LNCaP clone FGC (cell line): ENCODE measurements around the gene GCH1.

Experiments
- DNase-seq: peaks from one replicate; pipeline ENCODE4 v3.0.0-alpha.2; 2011; ENCODE audit warnings: low read depth
- H3K4me3 ChIP-seq: 2 replicates; pipeline ENCODE4 v1.5.1; 2011; ENCODE audit warnings: mild to moderate bottlenecking, low read depth, low read length, control low read depth
- TF ChIP-seq, protein P1 (sequence below): IDR thresholded peaks from 2 replicates; pipeline ENCODE4 v1.5.1; 2012; ENCODE audit warnings: mild to moderate bottlenecking; ENCODE audit not compliant: control insufficient read depth, insufficient read depth; ENCODE audit errors: extremely low read depth

Gene GCH1

GRCh38 chr14:54848910-54849309 is 53.7 kb downstream of the GCH1 start:
- TF ChIP-seq, protein P1, sequence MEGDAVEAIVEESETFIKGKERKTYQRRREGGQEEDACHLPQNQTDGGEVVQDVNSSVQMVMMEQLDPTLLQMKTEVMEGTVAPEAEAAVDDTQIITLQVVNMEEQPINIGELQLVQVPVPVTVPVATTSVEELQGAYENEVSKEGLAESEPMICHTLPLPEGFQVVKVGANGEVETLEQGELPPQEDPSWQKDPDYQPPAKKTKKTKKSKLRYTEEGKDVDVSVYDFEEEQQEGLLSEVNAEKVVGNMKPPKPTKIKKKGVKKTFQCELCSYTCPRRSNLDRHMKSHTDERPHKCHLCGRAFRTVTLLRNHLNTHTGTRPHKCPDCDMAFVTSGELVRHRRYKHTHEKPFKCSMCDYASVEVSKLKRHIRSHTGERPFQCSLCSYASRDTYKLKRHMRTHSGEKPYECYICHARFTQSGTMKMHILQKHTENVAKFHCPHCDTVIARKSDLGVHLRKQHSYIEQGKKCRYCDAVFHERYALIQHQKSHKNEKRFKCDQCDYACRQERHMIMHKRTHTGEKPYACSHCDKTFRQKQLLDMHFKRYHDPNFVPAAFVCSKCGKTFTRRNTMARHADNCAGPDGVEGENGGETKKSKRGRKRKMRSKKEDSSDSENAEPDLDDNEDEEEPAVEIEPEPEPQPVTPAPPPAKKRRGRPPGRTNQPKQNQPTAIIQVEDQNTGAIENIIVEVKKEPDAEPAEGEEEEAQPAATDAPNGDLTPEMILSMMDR, result no peak
- H3K4me3 ChIP-seq, result no peak overlapping the region
- no peak for DNase-seq

DNA sequence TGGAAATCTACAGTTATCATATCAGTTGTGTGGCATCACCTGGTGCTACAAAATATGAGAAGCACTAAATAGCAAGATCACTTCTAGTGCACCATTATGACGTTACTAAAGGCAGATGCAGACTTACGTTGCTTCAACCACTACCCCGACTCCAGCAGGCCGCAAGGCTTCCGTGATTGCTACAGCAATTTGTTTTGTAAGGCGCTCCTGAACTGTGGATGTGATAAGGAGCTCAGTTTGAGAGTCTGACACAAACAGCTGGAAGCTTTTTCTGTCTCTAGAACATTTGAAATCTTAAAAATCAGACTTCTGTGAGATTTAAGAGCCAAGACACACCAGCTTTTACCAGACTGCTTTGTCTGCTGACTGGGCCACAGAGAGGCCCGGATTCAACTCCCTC is 57.0 kb downstream of the GCH1 start:
- TF ChIP-seq, protein P1, result no peak
- H3K4me3 ChIP-seq, result no peak overlapping the region
- no peak for DNase-seq

GRCh38 chr14:54844479-54844878 is 58.1 kb downstream of the GCH1 start:
- no peak for DNase-seq
- no peak overlapping the region for H3K4me3 ChIP-seq
- TF ChIP-seq, protein P1, result no peak

DNA sequence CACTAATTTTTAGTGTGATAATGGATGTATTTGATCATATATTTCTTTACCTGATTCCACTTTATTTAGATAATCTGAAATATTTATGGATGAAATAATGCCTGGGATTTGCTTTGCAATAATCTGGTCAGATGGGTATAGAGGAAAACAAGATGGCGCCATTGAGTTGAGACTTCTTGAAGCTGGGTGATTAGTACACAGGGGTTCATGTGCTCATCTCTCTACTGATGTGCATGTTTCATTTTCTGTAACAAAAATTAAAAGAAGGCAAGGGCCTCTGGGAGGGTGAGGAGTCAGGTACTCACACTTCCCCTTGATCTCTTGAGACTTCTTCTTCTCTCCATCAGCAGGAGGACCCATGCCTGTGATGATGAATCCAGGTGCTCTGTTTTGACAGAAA is 61.8 kb downstream of the GCH1 start:
- TF ChIP-seq, protein P1, result no peak

GRCh38 chr14:54840336-54840735 is 62.3 kb downstream of the GCH1 start:
- no peak overlapping the region for H3K4me3 ChIP-seq
- DNase-seq, result no peak
- TF ChIP-seq, protein P1, result no peak

More for the DNA sequence above, 61.8 kb downstream of the GCH1 start:
- DNase-seq, result no peak
- H3K4me3 ChIP-seq, result no peak overlapping the region

- H3K4me3 ChIP-seq, result no peak overlapping the region
- DNase-seq, result no peak
- TF ChIP-seq, protein P1, result no peak
Measured at GRCh38 chr14:54839701-54840119, 62.9 kb downstream of the GCH1 start.

- no peak overlapping the region for H3K4me3 ChIP-seq
- DNase-seq, result no peak
- TF ChIP-seq, protein P1, result no peak
Measured at GRCh38 chr14:54838931-54839512, 63.6 kb downstream of the GCH1 start.
